IPS DF 4.7 (cell line): ENCODE results near the gene C20orf141.
"Not testable (repeated sequence)": the region's sequence is repeated elsewhere in the genome, so short reads cannot be mapped to it uniquely, and the experiment has no call there.

ENCODE experiments used
- DNase-seq: peaks from one replicate; pipeline ENCODE4 v3.0.0-alpha.2; 2013; ENCODE audit warnings: low spot score; ENCODE audit errors: extremely low read depth

The C20orf141 gene

GRCh38 chr20:2814587-2815051, at the start of gene C20orf141:
Gene C20orf141 (plus strand): TSS chr20:2814987. CDS start chr20:2815185, 198 bp downstream.
- no peak for DNase-seq

GRCh38 chr20:2767768-2768631, 46.8 kb upstream of the C20orf141 start:
- DNase-seq: no peak

- DNase-seq: no peak
Observed at GRCh38 chr20:2768632-2769015, 46.2 kb upstream of the C20orf141 start.

- DNase-seq: not testable (repeated sequence)
Observed at GRCh38 chr20:2770091-2770490, 44.7 kb upstream of the C20orf141 start.

GRCh38 chr20:2771631-2772080, 43.1 kb upstream of the C20orf141 start:
- no peak for DNase-seq

- no peak for DNase-seq
Observed at GRCh38 chr20:2773812-2774211, 41.0 kb upstream of the C20orf141 start.

- DNase-seq: no peak
Observed at GRCh38 chr20:2775139-2775538, 39.6 kb upstream of the C20orf141 start.

- no peak for DNase-seq
Observed at GRCh38 chr20:2778602-2779321, 36.0 kb upstream of the C20orf141 start.

GRCh38 chr20:2780948-2781347, 33.8 kb upstream of the C20orf141 start:
- DNase-seq: no peak

- no peak for DNase-seq
Observed at GRCh38 chr20:2783908-2784566, 30.8 kb upstream of the C20orf141 start.

GRCh38 chr20:2793471-2793870, 21.3 kb upstream of the C20orf141 start:
- DNase-seq: no peak

- no peak for DNase-seq
Observed at GRCh38 chr20:2794202-2794748, 20.5 kb upstream of the C20orf141 start.

- no peak for DNase-seq
Observed at GRCh38 chr20:2794866-2795447, 19.8 kb upstream of the C20orf141 start.

GRCh38 chr20:2795451-2795850, 19.3 kb upstream of the C20orf141 start:
- DNase-seq: no peak

- no peak for DNase-seq
Observed at GRCh38 chr20:2796011-2796660, 18.7 kb upstream of the C20orf141 start.

- DNase-seq: no peak
Observed at GRCh38 chr20:2797136-2797983, 17.4 kb upstream of the C20orf141 start.

- no peak for DNase-seq
Observed at GRCh38 chr20:2798095-2798805, 16.5 kb upstream of the C20orf141 start.

- DNase-seq: no peak
Observed at GRCh38 chr20:2798814-2799213, 16.0 kb upstream of the C20orf141 start.

- no peak for DNase-seq
Observed at GRCh38 chr20:2799271-2799670, 15.5 kb upstream of the C20orf141 start.
